Trophoblast cell (in vitro differentiated cells and primary cell): ENCODE measurements around the gene DNAJC6.

Source experiments
- DNase-seq, 2 donors: peaks; one replicate each; pipeline ENCODE4 v3.0.0-alpha.2; 2016
- H2AFZ ChIP-seq: 2 replicates; pipeline ENCODE4 v1.6.1; 2013; ENCODE audit warnings: low read length, moderate library complexity, mild to moderate bottlenecking; ENCODE audit not compliant: insufficient read depth, poor library complexity
- H2AK5ac ChIP-seq: 2 replicates; pipeline ENCODE4 v1.6.1; 2013; ENCODE audit warnings: mild to moderate bottlenecking, low read length
- H2BK120ac ChIP-seq: 2 replicates; pipeline ENCODE4 v1.6.1; 2013; ENCODE audit warnings: low read length, mild to moderate bottlenecking, moderate library complexity; ENCODE audit not compliant: insufficient read depth, poor library complexity
- H2BK12ac ChIP-seq: 2 replicates; pipeline ENCODE4 v1.6.1; 2013; ENCODE audit warnings: mild to moderate bottlenecking, low read length, moderate library complexity
- H2BK5ac ChIP-seq: 2 replicates; pipeline ENCODE4 v1.6.1; 2013; ENCODE audit warnings: low read length, low read depth, moderate library complexity, mild to moderate bottlenecking; ENCODE audit not compliant: poor library complexity
- H3K14ac ChIP-seq: 2 replicates; pipeline ENCODE4 v1.6.1; 2013; ENCODE audit warnings: mild to moderate bottlenecking, low read length
- H3K18ac ChIP-seq: 2 replicates; pipeline ENCODE4 v1.6.1; 2013; ENCODE audit warnings: mild to moderate bottlenecking, low read length
- H3K23ac ChIP-seq: 2 replicates; pipeline ENCODE4 v1.6.1; 2013; ENCODE audit warnings: low read length
- H3K27ac ChIP-seq: 2 replicates; pipeline ENCODE4 v1.5.1; 2013; ENCODE audit warnings: low read depth, mild to moderate bottlenecking, inconsistent platforms, low read length, moderate library complexity
- H3K27me3 ChIP-seq: 2 replicates; pipeline ENCODE4 v1.6.1; 2013; ENCODE audit warnings: inconsistent platforms, mild to moderate bottlenecking, low read length, moderate library complexity; ENCODE audit not compliant: insufficient read depth
- H3K36me3 ChIP-seq, 2 experiments: 1 replicate in 1 of 2; 2 replicates in 1 of 2; pipeline ENCODE4 v1.6.1; 2013; ENCODE audit warnings: low read length in 2 of 2, mild to moderate bottlenecking in 2 of 2, moderate library complexity in 1 of 2; ENCODE audit not compliant: insufficient read depth in 2 of 2, control insufficient read depth in 1 of 2
- H3K4ac ChIP-seq: 2 replicates; pipeline ENCODE4 v1.6.1; 2013; ENCODE audit warnings: low read depth, mild to moderate bottlenecking, low read length, moderate library complexity
- H3K4me1 ChIP-seq, 2 experiments: 1 replicate in 1 of 2; 2 replicates in 1 of 2; pipeline ENCODE4 v1.6.1; 2013; ENCODE audit warnings: low read length in 2 of 2, mild to moderate bottlenecking in 2 of 2, moderate library complexity in 1 of 2; ENCODE audit not compliant: insufficient read depth in 2 of 2, control insufficient read depth in 1 of 2
- H3K4me2 ChIP-seq: 2 replicates; pipeline ENCODE4 v1.6.1; 2013; ENCODE audit warnings: inconsistent platforms, mild to moderate bottlenecking, low read length, moderate library complexity
- H3K4me3 ChIP-seq: 2 replicates; pipeline ENCODE4 v1.5.1; 2013; ENCODE audit warnings: mild to moderate bottlenecking, low read depth, low read length, inconsistent platforms
- H3K79me1 ChIP-seq: one replicate; pipeline ENCODE4 v1.6.1; 2013; ENCODE audit warnings: low read length
- H3K79me2 ChIP-seq: 2 replicates; pipeline ENCODE4 v1.6.1; 2013; ENCODE audit warnings: low read length, mild to moderate bottlenecking; ENCODE audit not compliant: control insufficient read depth, insufficient read depth, poor library complexity
- H3K9ac ChIP-seq: 2 replicates; pipeline ENCODE4 v1.6.1; 2013; ENCODE audit warnings: mild to moderate bottlenecking, low read length
- H3K9me3 ChIP-seq: 2 replicates; pipeline ENCODE4 v1.6.1; 2013; ENCODE audit warnings: low read depth, mild to moderate bottlenecking, control low read depth, inconsistent platforms, low read length; ENCODE audit not compliant: insufficient read depth
- H4K12ac ChIP-seq: 2 replicates; pipeline ENCODE4 v1.6.1; 2013; ENCODE audit warnings: low read depth, mild to moderate bottlenecking, low read length, moderate library complexity
- H4K8ac ChIP-seq: 2 replicates; pipeline ENCODE4 v1.6.1; 2013; ENCODE audit warnings: low read depth, mild to moderate bottlenecking, low read length, moderate library complexity
- H4K91ac ChIP-seq: one replicate; pipeline ENCODE4 v1.6.1; 2013; ENCODE audit warnings: low read depth, mild to moderate bottlenecking, low read length, moderate library complexity
- WGBS: extraction: QIAGEN DNeasy Blood & Tissue Kit; methylation state at CpG from one replicate; pipeline ENCODE4 v1.1.7; 2013; ENCODE audit warnings: missing lambda C conversion rate; ENCODE audit not compliant: insufficient read length, insufficient coverage; ENCODE audit errors: extremely low coverage; 5-methylcytosine and 5-hydroxymethylcytosine counted together

The DNAJC6 gene

DNA sequence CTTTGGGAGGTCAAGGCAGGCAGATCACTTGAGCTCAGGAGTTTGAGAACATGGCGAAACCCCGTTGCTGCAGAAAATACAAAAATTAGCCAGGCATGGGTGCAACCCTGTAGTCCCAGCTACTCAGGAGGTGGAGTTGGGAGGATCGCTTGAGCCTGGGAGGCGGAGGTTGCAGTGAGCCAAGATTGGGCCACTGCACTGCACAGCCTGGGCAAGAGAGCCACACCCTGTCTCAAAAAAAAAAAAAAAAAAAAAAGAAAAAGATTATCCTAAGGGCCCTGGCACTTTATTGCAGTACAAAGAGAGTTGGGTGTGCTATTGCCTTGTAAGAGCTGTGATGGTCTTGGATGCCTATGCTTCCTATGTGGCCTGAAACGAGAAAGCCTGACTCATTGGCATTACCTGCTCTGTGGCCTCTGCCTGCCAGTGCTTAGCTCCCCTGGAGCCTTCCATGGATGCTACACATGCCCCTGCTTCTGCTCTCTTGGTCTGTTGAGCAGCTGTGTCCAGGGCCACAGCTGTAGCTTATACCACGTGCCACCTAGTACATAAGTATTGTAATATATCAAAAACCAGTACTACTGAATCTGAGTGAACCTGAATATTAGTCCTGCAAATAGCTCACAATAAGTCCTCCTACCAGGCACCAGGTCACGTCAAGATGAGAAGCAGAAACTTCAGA, 45.8 kb downstream of the DNAJC6 start:
- DNase-seq: no peak
- no CpG with 5 or more reads among the region's 7 CpGs for WGBS
- Histone ChIP-seq H3K27me3 (no peaks in the 10 kb centered on the region), H4K12ac (no peak overlapping the region), H3K27ac (no peak overlapping the region), H3K9ac (no peak overlapping the region), H3K14ac (no peak overlapping the region), H3K23ac (no peak overlapping the region), H3K4ac (no peak overlapping the region), H3K79me2 (no peaks in the 10 kb centered on the region), H3K18ac (no peak overlapping the region), H2AFZ (no peak overlapping the region), H3K36me3 (no peaks in the 10 kb centered on the region), H3K4me3 (no peak overlapping the region), H3K4me2 (no peak overlapping the region), H3K4me1 (peaks cover 0 to 4% of the 10 kb centered on the region in 2 experiments), H3K79me1 (no peaks in the 10 kb centered on the region), H2BK120ac (no peak overlapping the region), H2BK12ac (no peak overlapping the region), H4K8ac (no peak overlapping the region), H2BK5ac (no peak overlapping the region), H2AK5ac (no peak overlapping the region), H3K9me3 (peaks cover 2% of the 10 kb centered on the region), H4K91ac (no peak overlapping the region)

- Histone ChIP-seq H4K8ac (no peak overlapping the region), H3K36me3 (no peaks in the 10 kb centered on the region), H3K79me1 (no peaks in the 10 kb centered on the region), H3K4me3 (no peak overlapping the region), H3K27me3 (no peaks in the 10 kb centered on the region), H3K27ac (no peak overlapping the region), H3K79me2 (no peaks in the 10 kb centered on the region), H3K9ac (no peak overlapping the region), H3K18ac (no peak overlapping the region), H3K4ac (no peak overlapping the region), H3K4me2 (no peak overlapping the region), H4K91ac (no peak overlapping the region), H4K12ac (no peak overlapping the region), H3K14ac (no peak overlapping the region), H2BK120ac (no peak overlapping the region), H2AFZ (no peak overlapping the region), H2BK12ac (no peak overlapping the region), H2AK5ac (no peak overlapping the region), H3K4me1 (peaks cover 2 to 4% of the 10 kb centered on the region in 2 experiments), H3K9me3 (peaks cover 2% of the 10 kb centered on the region), H2BK5ac (no peak overlapping the region), H3K23ac (no peak overlapping the region)
- no peak for DNase-seq
- no CpG with 5 or more reads among the region's 6 CpGs for WGBS
Observed at GRCh38 chr1:65357291-65357960, 48.1 kb downstream of the DNAJC6 start.

GRCh38 chr1:65359888-65360287, 50.5 kb downstream of the DNAJC6 start:
- no peak overlapping the region for H3K4me3 ChIP-seq
- H3K4ac ChIP-seq: no peak overlapping the region
- H2BK12ac ChIP-seq: no peak overlapping the region

GRCh38 chr1:65360648-65361047, 51.3 kb downstream of the DNAJC6 start:
- no peak overlapping the region for H2AK5ac ChIP-seq
- H3K27me3 ChIP-seq: no peaks in the 10 kb centered on the region
- H3K9ac ChIP-seq: no peak overlapping the region
- H2BK12ac ChIP-seq: no peak overlapping the region
- WGBS: no CpG with 5 or more reads among the region's 5 CpGs
- no peaks in the 10 kb centered on the region for H3K79me1 ChIP-seq
- no peak overlapping the region for H2AFZ ChIP-seq
- no peak overlapping the region for H3K14ac ChIP-seq
- no peak overlapping the region for H2BK120ac ChIP-seq
- no peak overlapping the region for H4K8ac ChIP-seq
- no peak overlapping the region for H3K4me3 ChIP-seq
- H3K4ac ChIP-seq: no peak overlapping the region
- no peak overlapping the region for H3K4me2 ChIP-seq
- no peaks in the 10 kb centered on the region for H3K9me3 ChIP-seq
- DNase-seq: no peak
- H3K79me2 ChIP-seq: no peaks in the 10 kb centered on the region
- peaks cover 6 to 8% of the 10 kb centered on the region in 2 experiments for H3K4me1 ChIP-seq
- no peak overlapping the region for H3K27ac ChIP-seq
- H3K23ac ChIP-seq: no peak overlapping the region
- H2BK5ac ChIP-seq: no peak overlapping the region
- no peak overlapping the region for H4K91ac ChIP-seq
- H4K12ac ChIP-seq: no peak overlapping the region
- H3K36me3 ChIP-seq: peaks cover 0 to 2% of the 10 kb centered on the region in 2 experiments
- no peak overlapping the region for H3K18ac ChIP-seq

More at GRCh38 chr1:65359888-65360287, 50.5 kb downstream of the DNAJC6 start:
- Histone ChIP-seq H3K79me1 (no peaks in the 10 kb centered on the region), H3K27ac (no peak overlapping the region), H3K9ac (no peak overlapping the region), H4K8ac (no peak overlapping the region), H3K4me1 (peaks cover 6 to 8% of the 10 kb centered on the region in 2 experiments), H3K27me3 (no peaks in the 10 kb centered on the region), H4K91ac (no peak overlapping the region), H2BK5ac (no peak overlapping the region), H3K18ac (no peak overlapping the region), H2AFZ (no peak overlapping the region), H2AK5ac (no peak overlapping the region), H3K79me2 (no peaks in the 10 kb centered on the region), H3K14ac (no peak overlapping the region), H3K9me3 (peaks cover 2% of the 10 kb centered on the region), H3K36me3 (no peaks in the 10 kb centered on the region), H4K12ac (no peak overlapping the region), H2BK120ac (no peak overlapping the region), H3K4me2 (no peak overlapping the region), H3K23ac (no peak overlapping the region)
- whole genome bisulfite sequencing: no CpG with 5 or more reads among the region's 3 CpGs
- peak in 1 of 2 donors; percentile 61 for DNase-seq
